ENCODE measurements around the gene CAMK2A.
A peak's percentile ranks its signal among the peaks of the same experiment; 100 is the strongest.

DNA sequence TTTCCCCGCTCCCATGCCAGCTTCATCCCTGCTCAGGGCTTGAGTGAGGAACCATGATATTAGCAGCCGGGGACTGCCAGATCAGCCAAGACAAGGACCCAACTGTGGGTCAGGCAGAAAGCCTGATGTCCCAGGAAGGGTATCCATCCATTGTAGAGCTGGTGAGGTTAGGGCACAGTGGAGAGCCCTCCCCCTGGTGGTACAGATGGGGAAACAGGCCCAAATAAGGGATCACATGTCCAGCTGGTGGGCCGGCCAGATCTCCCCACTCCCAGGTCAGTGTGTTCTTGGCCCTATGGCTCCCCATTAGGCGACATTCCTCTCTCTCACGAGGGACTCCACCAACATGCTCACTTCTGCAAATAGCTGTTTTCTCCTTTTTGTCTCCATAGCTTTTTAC, 114.0 kb downstream of the CAMK2A start:
- TF ChIP-seq, protein P1, sequence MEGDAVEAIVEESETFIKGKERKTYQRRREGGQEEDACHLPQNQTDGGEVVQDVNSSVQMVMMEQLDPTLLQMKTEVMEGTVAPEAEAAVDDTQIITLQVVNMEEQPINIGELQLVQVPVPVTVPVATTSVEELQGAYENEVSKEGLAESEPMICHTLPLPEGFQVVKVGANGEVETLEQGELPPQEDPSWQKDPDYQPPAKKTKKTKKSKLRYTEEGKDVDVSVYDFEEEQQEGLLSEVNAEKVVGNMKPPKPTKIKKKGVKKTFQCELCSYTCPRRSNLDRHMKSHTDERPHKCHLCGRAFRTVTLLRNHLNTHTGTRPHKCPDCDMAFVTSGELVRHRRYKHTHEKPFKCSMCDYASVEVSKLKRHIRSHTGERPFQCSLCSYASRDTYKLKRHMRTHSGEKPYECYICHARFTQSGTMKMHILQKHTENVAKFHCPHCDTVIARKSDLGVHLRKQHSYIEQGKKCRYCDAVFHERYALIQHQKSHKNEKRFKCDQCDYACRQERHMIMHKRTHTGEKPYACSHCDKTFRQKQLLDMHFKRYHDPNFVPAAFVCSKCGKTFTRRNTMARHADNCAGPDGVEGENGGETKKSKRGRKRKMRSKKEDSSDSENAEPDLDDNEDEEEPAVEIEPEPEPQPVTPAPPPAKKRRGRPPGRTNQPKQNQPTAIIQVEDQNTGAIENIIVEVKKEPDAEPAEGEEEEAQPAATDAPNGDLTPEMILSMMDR (IDR thresholded peaks at IDR 0.05): peak in 9 of 12 donors; percentile 7 to 39 (median 25)
- no peak for TF ChIP-seq POLR2A (IDR thresholded peaks at IDR 0.05)
